GM19438 (cell line): ENCODE results near the gene ATMIN.

ENCODE experiments used
- ATAC-seq: cut with Tn5 transposase; IDR thresholded peaks from one replicate; pipeline ENCODE4 v1.9.1; 2021; ENCODE audit warnings: low read depth; ENCODE audit not compliant: unreplicated experiment

The ATMIN gene

DNA sequence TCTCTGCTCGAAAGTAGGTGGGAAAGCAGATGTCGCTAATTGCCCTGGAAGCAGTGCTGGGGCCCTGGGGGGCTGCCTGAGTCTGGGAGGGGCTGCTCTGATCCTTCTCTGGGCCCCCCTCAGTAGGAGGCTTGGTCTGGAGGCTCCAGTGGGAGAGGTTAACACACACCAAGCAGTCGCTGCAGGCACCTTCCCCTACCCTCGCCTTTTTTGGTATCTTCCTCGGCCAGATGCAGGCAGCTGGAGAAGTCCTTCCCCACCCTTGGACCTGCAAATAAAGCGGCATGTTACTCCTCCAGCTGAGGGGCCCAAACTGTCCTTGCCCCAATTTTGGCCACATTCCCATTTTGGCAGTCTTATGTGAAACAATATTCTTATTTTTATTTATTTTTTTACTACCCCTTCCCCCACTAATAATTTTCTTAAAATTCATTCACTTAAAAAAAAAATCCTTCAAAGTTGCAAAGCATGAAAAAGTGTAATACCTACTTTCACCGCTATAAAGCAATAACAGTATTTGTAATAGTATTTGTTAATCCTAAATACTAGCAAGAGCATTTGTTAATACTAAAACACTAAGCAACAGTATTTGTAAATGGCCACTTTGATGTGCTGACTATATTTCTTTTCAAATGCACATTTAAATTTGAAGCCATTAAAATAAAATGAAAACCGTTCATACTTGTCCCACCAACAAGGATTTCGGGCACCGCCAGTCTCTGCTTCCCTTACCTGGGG, 26.4 kb downstream of the ATMIN start:
- no peak for ATAC-seq

DNA sequence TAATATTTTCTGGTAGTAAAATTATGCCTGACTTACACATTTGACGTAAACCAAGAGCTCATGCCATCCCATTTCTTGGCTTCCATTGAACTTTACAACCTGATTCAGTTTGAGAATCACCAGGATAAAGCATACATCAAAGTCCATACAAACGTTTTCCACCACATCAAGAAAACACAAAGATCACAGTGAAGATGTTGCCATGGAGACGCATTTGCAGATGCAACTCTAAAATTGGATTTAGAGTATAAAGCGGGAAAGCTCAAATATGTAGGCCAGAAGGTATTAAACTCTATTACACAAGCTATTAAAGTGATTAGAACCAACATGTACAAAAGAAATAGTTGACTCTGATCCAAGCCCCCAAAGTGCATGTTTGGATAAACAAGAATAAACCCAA, 31.0 kb downstream of the ATMIN start:
- ATAC-seq: no peak

GRCh38 chr16:81067166-81067565, 31.5 kb downstream of the ATMIN start:
- no peak for ATAC-seq

GRCh38 chr16:81069063-81069462, 33.4 kb downstream of the ATMIN start:
- ATAC-seq: no peak

- no peak for ATAC-seq
Observed at GRCh38 chr16:81070979-81071378, 35.3 kb downstream of the ATMIN start.

DNA sequence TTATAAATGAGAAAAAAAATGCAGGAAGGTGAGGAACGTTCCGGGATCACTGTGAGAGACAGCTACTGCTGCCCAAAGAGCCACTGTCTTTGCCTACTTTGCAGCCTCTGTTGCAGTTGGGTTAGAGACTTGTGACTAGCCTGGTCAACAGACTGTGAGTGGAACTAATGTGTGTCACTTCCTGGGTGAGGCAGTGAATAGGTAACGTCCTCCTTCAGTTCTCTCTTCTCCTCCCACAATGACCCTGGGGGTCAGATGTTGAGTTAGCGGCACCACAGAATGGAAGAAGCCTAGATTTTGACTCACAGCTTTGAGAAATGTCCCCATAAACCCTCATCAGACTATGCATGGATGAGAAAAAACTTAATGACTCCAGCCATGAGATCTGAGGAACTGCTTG, 36.2 kb downstream of the ATMIN start:
- ATAC-seq: no peak

DNA sequence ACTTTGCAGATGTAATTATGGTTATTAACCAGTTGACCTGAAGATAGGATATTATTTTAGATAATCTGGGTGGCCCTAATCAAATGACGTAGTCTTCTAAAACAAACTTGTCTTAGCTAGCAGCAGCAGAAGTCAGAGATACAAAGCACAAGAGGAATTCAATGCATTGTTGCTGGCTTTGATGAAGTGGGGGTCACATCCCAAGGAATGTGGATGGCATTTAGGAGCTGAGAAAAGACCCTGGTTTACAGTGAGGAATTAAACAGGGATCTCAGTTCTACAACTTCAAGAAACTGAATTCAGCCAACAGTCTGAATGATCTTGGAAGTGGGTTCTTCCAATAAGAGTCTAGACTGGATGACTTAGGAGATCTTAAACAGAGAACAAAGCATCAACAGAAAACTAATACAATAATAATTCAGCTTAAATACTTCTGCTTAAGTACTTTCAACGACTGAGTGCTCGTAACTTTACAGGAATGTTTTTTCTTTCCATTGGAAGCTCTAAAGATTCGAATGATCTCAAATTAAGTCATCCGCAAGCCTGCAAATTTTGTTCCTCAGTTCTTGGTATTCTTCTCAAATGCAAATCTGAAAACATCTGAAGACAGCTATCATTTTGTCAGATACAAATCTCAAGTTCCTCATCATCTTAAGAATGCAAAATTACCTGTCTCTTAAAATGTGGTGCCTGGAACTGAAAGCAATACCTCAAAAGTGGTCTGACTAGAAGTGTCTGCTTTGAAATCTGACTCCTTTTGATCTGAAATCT, 38.1 kb downstream of the ATMIN start:
- ATAC-seq: no peak

DNA sequence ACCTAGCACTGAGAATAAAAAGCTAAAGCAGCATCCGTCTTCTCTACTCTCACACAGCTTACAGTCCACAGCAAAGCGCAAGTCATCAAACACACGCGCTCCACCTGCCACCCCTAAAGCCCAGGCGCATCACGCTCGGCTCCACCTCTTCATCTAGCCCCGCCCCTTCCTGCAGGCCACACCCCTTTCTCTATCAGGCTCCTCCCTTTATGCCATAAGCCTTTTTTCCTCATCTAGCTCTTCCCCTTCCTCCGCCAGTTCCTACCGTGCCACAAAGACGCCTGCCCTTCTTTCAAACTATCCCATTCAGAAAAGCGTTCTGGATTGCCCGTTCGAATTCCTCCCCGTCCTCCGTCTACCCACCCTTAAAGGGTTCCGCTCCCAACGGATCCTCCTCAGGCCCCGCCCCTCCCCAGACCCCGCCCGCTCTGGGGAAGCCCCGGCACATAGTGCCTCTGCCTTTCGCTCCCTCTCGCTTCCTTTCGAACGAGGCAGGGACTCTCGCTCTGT, 41.0 kb downstream of the ATMIN start:
- ATAC-seq: peak; percentile 84

DNA sequence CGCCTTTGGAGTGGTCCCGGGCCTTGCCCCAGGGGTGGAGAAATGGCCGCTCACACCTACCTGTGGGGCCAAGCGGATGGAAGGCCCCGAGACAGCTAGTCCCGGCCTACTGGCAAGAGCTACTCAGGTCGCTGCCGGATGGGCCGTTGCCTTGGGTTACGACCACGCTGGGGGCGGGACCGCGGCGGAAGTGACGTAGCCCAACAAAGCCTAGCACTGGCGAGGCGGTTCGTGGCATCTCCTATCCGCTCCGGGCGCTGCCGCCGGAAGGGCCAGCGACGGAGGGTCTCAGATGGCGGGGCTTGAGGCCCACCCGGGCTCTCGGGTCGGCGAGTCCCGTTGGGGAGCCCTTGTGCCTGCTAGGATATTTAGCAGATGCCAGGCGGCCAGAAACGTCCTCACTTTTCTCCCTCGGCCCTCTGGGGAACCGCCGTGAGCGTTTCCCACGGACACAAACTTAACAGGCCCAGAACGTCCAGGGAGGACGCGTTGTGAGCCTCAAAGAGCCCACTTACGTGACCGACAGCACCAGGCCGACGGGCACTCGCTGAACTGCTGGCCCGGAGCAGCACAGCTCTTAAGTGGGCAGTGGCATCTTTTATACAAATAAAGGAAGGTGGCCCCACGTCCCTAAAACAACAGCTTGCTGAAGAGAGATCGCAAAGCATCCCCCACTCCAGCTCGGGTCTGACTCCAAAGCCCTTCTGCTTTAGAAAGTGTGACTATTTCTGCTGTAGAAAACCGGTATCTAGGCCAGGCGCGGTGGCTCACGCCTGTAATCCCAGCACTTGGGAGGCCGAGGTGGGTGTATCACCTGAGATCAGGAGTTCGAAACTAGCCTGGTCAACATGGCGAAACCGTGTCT, 41.7 kb downstream of the ATMIN start, which contains the start of gene C16orf46:
TSS of gene C16orf46 (minus strand) at position 163 of the 865 bp plus-strand sequence. CDS start 13,283 bp downstream, outside the sequence.
- ATAC-seq: peak; percentile 92

DNA sequence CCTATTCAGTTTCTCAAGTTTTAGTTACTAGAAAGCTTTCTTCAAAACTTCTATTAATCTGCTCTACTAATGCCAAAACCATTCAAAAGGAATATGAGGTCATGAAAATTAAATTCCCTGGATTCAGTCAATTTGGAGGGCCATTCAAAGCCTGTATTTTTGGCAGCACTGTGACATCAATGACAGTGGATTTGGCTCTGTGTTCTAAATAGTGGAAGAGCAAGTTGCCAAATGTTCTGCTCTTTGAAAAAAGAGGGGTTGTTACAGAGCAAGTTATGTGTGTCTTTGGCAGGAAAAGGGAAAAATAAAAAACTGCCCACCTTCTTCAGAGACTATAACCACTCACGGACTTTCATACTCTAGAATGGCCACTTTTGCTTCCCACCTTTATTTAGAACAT, 44.6 kb downstream of the ATMIN start:
- no peak for ATAC-seq

GRCh38 chr16:81081014-81081413, 45.4 kb downstream of the ATMIN start:
- ATAC-seq: no peak

GRCh38 chr16:81088836-81089235, 53.2 kb downstream of the ATMIN start:
- ATAC-seq: no peak

DNA sequence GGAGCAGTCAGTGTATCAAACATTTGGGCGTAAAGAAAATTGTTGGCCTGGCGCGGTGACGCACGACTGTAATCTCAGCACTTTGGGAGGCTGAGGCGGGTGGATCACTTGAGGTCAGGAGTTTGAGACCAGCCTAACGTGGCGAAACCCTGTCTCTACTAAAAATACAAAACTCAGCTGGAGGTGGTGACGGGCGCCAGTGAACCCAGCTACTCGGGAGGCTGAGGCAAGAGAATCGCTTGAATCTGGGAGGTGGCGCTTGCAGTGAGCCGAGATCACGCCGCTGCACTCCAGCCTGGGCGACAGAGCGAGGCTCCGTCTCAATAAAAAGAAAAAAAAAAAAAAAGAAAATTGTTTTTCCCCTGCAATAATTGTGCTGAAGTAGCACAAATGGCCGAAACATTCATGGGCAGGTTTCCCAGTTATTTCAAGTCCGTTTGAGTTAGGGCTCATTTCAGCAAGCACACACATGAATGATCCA, 59.2 kb downstream of the ATMIN start:
- no peak for ATAC-seq

DNA sequence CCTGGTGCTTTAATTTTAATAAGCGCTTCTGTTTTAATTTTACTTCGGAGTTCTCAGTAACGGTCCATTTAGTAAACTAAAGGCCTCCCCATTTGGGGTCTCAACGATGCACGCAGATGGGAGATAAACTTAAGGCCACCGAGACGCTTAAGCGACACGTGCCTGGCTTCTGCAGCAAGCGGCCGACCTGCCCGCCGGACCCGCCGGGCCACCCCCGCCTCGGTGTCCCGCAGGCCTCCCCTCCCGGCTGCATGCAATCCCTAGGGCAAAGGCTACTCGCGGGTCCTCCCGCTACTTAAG, 60.0 kb downstream of the ATMIN start:
- no peak for ATAC-seq

GRCh38 chr16:81095953-81096714, 60.5 kb downstream of the ATMIN start, which contains the start of gene GCSH:
Gene GCSH, minus strand, starts transcription at chr16:81096395. Its CDS starts 117 bp downstream, at chr16:81096278.
- peak; percentile 99 for ATAC-seq

DNA sequence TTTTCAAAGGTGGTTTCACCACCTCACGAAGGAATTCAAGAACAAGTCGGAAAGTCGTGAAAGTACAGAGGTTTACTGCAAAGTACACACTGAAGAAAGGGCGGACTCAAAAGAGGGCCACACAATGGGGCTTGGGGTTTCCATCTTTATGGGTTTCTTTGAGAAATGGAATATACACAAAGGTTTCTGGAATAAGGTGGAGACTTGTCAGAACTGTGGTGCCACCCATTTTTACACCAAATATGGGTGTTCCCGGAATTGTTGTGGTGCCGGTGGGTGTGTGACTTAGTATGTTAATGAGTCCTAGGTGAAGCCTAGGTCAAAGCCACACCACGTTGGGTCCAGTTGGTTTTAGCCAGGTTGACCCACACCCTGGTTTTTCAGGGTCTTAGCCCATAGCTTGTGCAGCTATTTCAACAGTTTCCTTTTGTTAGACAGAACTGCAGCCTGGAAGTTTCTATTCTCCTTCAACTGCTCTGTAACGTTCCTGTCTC, 61.1 kb downstream of the ATMIN start:
- ATAC-seq: no peak
